ENCODE data around the gene ASIC4. TPM values are rescaled to one million over a fixed set of nuclear protein-coding genes. Genes with fewer than 3 reads are reported as not detected.

ASIC4 gene
- total RNA-seq, 1 donor from 2014 or later, result 0.26 TPM

GRCh38 chr2:219530048-219530963 lies 16.0 kb downstream of the ASIC4 start:
- Histone ChIP-seq H3K4me2 (peak overlapping the region; percentile 69), H3K36me3 (no peaks in the 10 kb centered on the region), H4K20me1 (ENCODE audit: low read depth) (peaks cover 14% of the 10 kb centered on the region), H3K9ac (no peak overlapping the region), H3K27ac (no peak overlapping the region), H3K9me3 (ENCODE audit: low read depth) (no peaks in the 10 kb centered on the region), H3K79me2 (ENCODE audit: low read depth) (no peaks in the 10 kb centered on the region), H2AFZ (replicated peaks) (no peak overlapping the region), H3K4me3 (peak overlapping the region; percentile 26), H3K4me1 (peaks cover 30% of the 10 kb centered on the region), H3F3A (ENCODE audit: low read depth) (peaks cover 17% of the 10 kb centered on the region), H3K27me3 (peaks cover 33% of the 10 kb centered on the region)
- no peak for TF ChIP-seq EZH2 (IDR thresholded peaks at IDR 0.05)
- peak; percentile 96 for TF ChIP-seq CTCF (IDR thresholded peaks at IDR 0.05)
- TF ChIP-seq EZH2phosphoT487 (IDR thresholded peaks at IDR 0.05), result no peak
- Mint-ChIP-seq H3K27me3 (ENCODE audit: insufficient read depth, low read depth) (peaks cover 19% of the 10 kb centered on the region), H3K4me1 (peaks cover 46% of the 10 kb centered on the region), H3K36me3 (no peaks in the 10 kb centered on the region), H3K9me3 (peaks cover 2% of the 10 kb centered on the region), H3K4me3 (peak overlapping the region; percentile 17), H3K27ac (peak overlapping the region; percentile 92)
- peak; percentile 93 for DNase-seq (ENCODE audit: low spot score)

GRCh38 chr2:219531639-219532377 lies 17.5 kb downstream of the ASIC4 start:
- Mint-ChIP-seq H3K9me3 (peaks cover 2% of the 10 kb centered on the region), H3K4me3 (no peak overlapping the region)
- TF ChIP-seq EZH2 (IDR thresholded peaks at IDR 0.05), result no peak
- no peak for TF ChIP-seq CTCF (IDR thresholded peaks at IDR 0.05)
- TF ChIP-seq EZH2phosphoT487 (IDR thresholded peaks at IDR 0.05), result no peak

GRCh38 chr2:219532378-219532649 lies 18.0 kb downstream of the ASIC4 start:
- no peak for TF ChIP-seq EZH2phosphoT487 (IDR thresholded peaks at IDR 0.05)
- no peak for TF ChIP-seq EZH2 (IDR thresholded peaks at IDR 0.05)
- TF ChIP-seq CTCF (IDR thresholded peaks at IDR 0.05), result no peak
- H3K4me3 ChIP-seq, result no peak overlapping the region
- no peak overlapping the region for H3K27ac Mint-ChIP-seq
- H3K36me3 Mint-ChIP-seq, result no peaks in the 10 kb centered on the region
- H3K4me1 Mint-ChIP-seq, result peaks cover 34% of the 10 kb centered on the region
- H3K4me2 ChIP-seq, result no peak overlapping the region
- H4K20me1 ChIP-seq (ENCODE audit: low read depth), result no peaks in the 10 kb centered on the region
- H3K27me3 Mint-ChIP-seq (ENCODE audit: insufficient read depth, low read depth), result peaks cover 16% of the 10 kb centered on the region
- no peaks in the 10 kb centered on the region for H3K9me3 ChIP-seq (ENCODE audit: low read depth)
- no peak overlapping the region for H2AFZ ChIP-seq (replicated peaks)
- H3K4me1 ChIP-seq, result peaks cover 12% of the 10 kb centered on the region
- H3K36me3 ChIP-seq, result no peaks in the 10 kb centered on the region
- H3K27me3 ChIP-seq, result peaks cover 33% of the 10 kb centered on the region
- H3K4me3 Mint-ChIP-seq, result no peak overlapping the region
- DNase-seq (ENCODE audit: low spot score), result no peak
- H3K27ac ChIP-seq, result no peak overlapping the region
- H3K9ac ChIP-seq, result no peak overlapping the region
- H3K9me3 Mint-ChIP-seq, result peaks cover 2% of the 10 kb centered on the region
- no peaks in the 10 kb centered on the region for H3K79me2 ChIP-seq (ENCODE audit: low read depth)
- H3F3A ChIP-seq (ENCODE audit: low read depth), result no peaks in the 10 kb centered on the region

More at GRCh38 chr2:219531639-219532377, 17.5 kb downstream of the ASIC4 start:
- H3K79me2 ChIP-seq (ENCODE audit: low read depth), result no peaks in the 10 kb centered on the region
- Mint-ChIP-seq H3K27me3 (ENCODE audit: insufficient read depth, low read depth) (peaks cover 16% of the 10 kb centered on the region), H3K4me1 (peaks cover 34% of the 10 kb centered on the region), H3K36me3 (no peaks in the 10 kb centered on the region), H3K27ac (no peak overlapping the region)
- no peak overlapping the region for H3K27ac ChIP-seq
- peaks cover 2% of the 10 kb centered on the region for H4K20me1 ChIP-seq (ENCODE audit: low read depth)
- H2AFZ ChIP-seq (replicated peaks), result no peak overlapping the region
- H3K9ac ChIP-seq, result no peak overlapping the region
- peaks cover 33% of the 10 kb centered on the region for H3K27me3 ChIP-seq
- no peaks in the 10 kb centered on the region for H3K9me3 ChIP-seq (ENCODE audit: low read depth)
- H3K4me1 ChIP-seq, result peaks cover 16% of the 10 kb centered on the region
- no peaks in the 10 kb centered on the region for H3K36me3 ChIP-seq
- no peak for DNase-seq (ENCODE audit: low spot score)
- H3K4me3 ChIP-seq, result no peak overlapping the region
- H3K4me2 ChIP-seq, result no peak overlapping the region
- H3F3A ChIP-seq (ENCODE audit: low read depth), result peaks cover 2% of the 10 kb centered on the region

All from neural progenitor cell (in vitro differentiated cells).